Loucy (cell line): ENCODE data around the gene KITLG.

ENCODE experiments used
- H2AFZ ChIP-seq: fragments of 200-600 bp; sonication (generic); 2 replicates; pipeline ENCODE4 v1.6.0; 2016; ENCODE audit warnings: antibody characterized with exemption, mild to moderate bottlenecking, low read length, moderate library complexity
- H3F3A ChIP-seq: fragments of 200-600 bp; 2 replicates; pipeline ENCODE4 v1.6.0; 2016; ENCODE audit warnings: antibody characterized with exemption, low read depth, mild to moderate bottlenecking
- H3K27me3 ChIP-seq: fragments of 200-600 bp; sonication (generic); 2 replicates; pipeline ENCODE4 v1.6.1; 2014; ENCODE audit warnings: low read length, mild to moderate bottlenecking; ENCODE audit not compliant: insufficient read depth, poor library complexity, severe bottlenecking
- H3K36me3 ChIP-seq: fragments of 200-600 bp; sonication (generic); 2 replicates; pipeline ENCODE4 v1.6.1; 2016; ENCODE audit warnings: low read length; ENCODE audit not compliant: insufficient read depth
- H3K4me1 ChIP-seq: fragments of 200-600 bp; sonication (generic); 2 replicates; pipeline ENCODE4 v1.5.1; 2014; ENCODE audit warnings: low read length, mild to moderate bottlenecking; ENCODE audit not compliant: insufficient read depth, poor library complexity, severe bottlenecking
- H3K4me2 ChIP-seq: fragments of 200-600 bp; sonication (generic); 2 replicates; pipeline ENCODE4 v1.6.0; 2014; ENCODE audit warnings: antibody characterized with exemption, low read length, low read depth, mild to moderate bottlenecking; ENCODE audit not compliant: poor library complexity, severe bottlenecking
- H3K4me3 ChIP-seq: fragments of 200-600 bp; sonication (generic); 2 replicates; pipeline ENCODE4 v1.5.1; 2014; ENCODE audit warnings: low read length, mild to moderate bottlenecking, mixed read lengths; ENCODE audit not compliant: poor library complexity, severe bottlenecking
- H3K79me2 ChIP-seq: fragments of 200-600 bp; sonication (generic); 2 replicates; pipeline ENCODE4 v1.6.1; 2014; ENCODE audit warnings: low read length; ENCODE audit not compliant: insufficient read depth
- H3K9ac ChIP-seq: fragments of 200-600 bp; sonication (generic); 2 replicates; pipeline ENCODE4 v1.6.0; 2014; ENCODE audit warnings: mild to moderate bottlenecking, low read depth, low read length, moderate library complexity; ENCODE audit not compliant: poor library complexity, severe bottlenecking
- H3K9me2 ChIP-seq: fragments of 200-600 bp; sonication (generic); replicated peaks from 2 replicates; pipeline ENCODE4 v1.6.1; 2016; ENCODE audit warnings: low read depth, low read length, mixed read lengths
- H3K9me3 ChIP-seq: fragments of 200-600 bp; sonication (generic); 2 replicates; pipeline ENCODE4 v1.6.1; 2014; ENCODE audit warnings: mild to moderate bottlenecking, antibody characterized with exemption, low read length, low read depth; ENCODE audit not compliant: insufficient read depth
- H4K20me1 ChIP-seq: fragments of 200-600 bp; sonication (generic); 2 replicates; pipeline ENCODE4 v1.6.0; 2014; ENCODE audit warnings: antibody characterized with exemption, low read length, mild to moderate bottlenecking; ENCODE audit not compliant: insufficient read depth, poor library complexity, severe bottlenecking
- CTCF ChIP-seq: fragments of 200-600 bp; sonication (generic); conservative IDR thresholded peaks from 2 replicates; pipeline ENCODE4 v1.5.1; 2014; ENCODE audit warnings: mild to moderate bottlenecking, antibody characterized with exemption, low read length
- EZH2phosphoT487 ChIP-seq: fragments of 200-600 bp; IDR thresholded peaks from 2 replicates; pipeline ENCODE4 v1.6.1; 2018; ENCODE audit warnings: antibody characterized with exemption, mild to moderate bottlenecking, moderate library complexity, borderline replicate concordance

KITLG gene

GRCh38 chr12:88494520-88494919, 85.8 kb downstream of the KITLG start:
- H3K4me1 ChIP-seq, result no peaks in the 10 kb centered on the region
- no peaks in the 10 kb centered on the region for H3K27me3 ChIP-seq
- no peaks in the 10 kb centered on the region for H3K9me2 ChIP-seq
- no peaks in the 10 kb centered on the region for H3K79me2 ChIP-seq
- no peaks in the 10 kb centered on the region for H4K20me1 ChIP-seq
- H3K9ac ChIP-seq, result no peak overlapping the region
- no peaks in the 10 kb centered on the region for H3K9me3 ChIP-seq
- no peak overlapping the region for H3K4me3 ChIP-seq
- no peaks in the 10 kb centered on the region for H3F3A ChIP-seq
- H2AFZ ChIP-seq, result no peak overlapping the region
- no peaks in the 10 kb centered on the region for H3K36me3 ChIP-seq
- TF ChIP-seq EZH2phosphoT487 (no peak), CTCF (no peak)
- H3K4me2 ChIP-seq, result no peak overlapping the region

- Histone ChIP-seq H4K20me1 (no peaks in the 10 kb centered on the region), H2AFZ (no peak overlapping the region), H3K4me2 (no peak overlapping the region), H3K9me2 (no peaks in the 10 kb centered on the region), H3K36me3 (no peaks in the 10 kb centered on the region), H3K27me3 (no peaks in the 10 kb centered on the region), H3K4me3 (no peak overlapping the region), H3K9me3 (no peaks in the 10 kb centered on the region), H3K79me2 (no peaks in the 10 kb centered on the region), H3K4me1 (no peaks in the 10 kb centered on the region), H3K9ac (no peak overlapping the region), H3F3A (no peaks in the 10 kb centered on the region)
- TF ChIP-seq CTCF (no peak), EZH2phosphoT487 (no peak)
These were observed 86.6 kb downstream of the KITLG start for GRCh38 chr12:88493636-88494035.

GRCh38 chr12:88490425-88490824, 89.8 kb downstream of the KITLG start:
- no peaks in the 10 kb centered on the region for H3K9me2 ChIP-seq

More at GRCh38 chr12:88490425-88490824, 89.8 kb downstream of the KITLG start:
- H3K4me1 ChIP-seq, result no peaks in the 10 kb centered on the region
- TF ChIP-seq CTCF (no peak), EZH2phosphoT487 (no peak)
- no peaks in the 10 kb centered on the region for H3K36me3 ChIP-seq
- H3K9ac ChIP-seq, result no peak overlapping the region
- no peak overlapping the region for H3K4me2 ChIP-seq
- no peak overlapping the region for H3K4me3 ChIP-seq
- no peak overlapping the region for H2AFZ ChIP-seq
- H3K27me3 ChIP-seq, result no peaks in the 10 kb centered on the region
- no peaks in the 10 kb centered on the region for H3F3A ChIP-seq
- no peaks in the 10 kb centered on the region for H3K79me2 ChIP-seq
- no peaks in the 10 kb centered on the region for H3K9me3 ChIP-seq
- no peaks in the 10 kb centered on the region for H4K20me1 ChIP-seq
